ENCODE data around the gene DPP7. TPM values are rescaled to one million over a fixed set of nuclear protein-coding genes. Genes with fewer than 3 reads are reported as not detected.

Gene DPP7
- total and polyA plus RNA-seq, 2 donors (not counting 1 experiment from before 2014, with no cell fraction given), result 324 to 506 TPM

DNA sequence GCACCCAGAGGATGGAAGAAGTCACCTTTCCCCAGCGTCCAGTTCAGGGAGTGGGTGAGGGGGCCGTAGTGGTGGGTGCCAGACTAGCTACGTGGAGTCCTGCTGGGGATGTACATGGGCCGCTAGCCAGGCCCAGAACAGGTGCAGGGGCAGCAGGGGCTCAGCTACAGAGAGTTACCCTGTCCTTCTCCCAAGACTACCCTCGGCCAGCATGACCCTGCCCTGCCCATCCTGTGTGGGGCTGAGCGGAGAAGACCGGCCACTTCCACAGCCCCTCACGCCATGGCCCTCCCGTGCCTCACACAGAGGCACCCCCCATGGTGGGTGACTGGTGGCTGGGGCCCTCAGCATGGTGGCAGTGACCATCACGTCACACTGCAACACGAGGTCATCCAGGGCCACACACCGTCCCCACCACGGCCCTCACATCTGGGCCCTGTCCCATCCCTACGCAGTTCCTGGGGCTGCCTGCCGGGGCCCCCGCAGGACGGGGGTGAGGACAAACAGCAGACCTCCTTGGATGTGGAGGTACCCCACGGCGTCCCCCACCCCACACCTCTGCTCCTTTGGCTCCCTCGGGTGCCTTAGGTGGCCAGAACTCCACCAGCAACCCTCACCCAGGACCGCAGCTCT, 977 bp upstream of the DPP7 start:
- no peak overlapping the region for H3K27ac Mint-ChIP-seq
- TF ChIP-seq, protein P1, sequence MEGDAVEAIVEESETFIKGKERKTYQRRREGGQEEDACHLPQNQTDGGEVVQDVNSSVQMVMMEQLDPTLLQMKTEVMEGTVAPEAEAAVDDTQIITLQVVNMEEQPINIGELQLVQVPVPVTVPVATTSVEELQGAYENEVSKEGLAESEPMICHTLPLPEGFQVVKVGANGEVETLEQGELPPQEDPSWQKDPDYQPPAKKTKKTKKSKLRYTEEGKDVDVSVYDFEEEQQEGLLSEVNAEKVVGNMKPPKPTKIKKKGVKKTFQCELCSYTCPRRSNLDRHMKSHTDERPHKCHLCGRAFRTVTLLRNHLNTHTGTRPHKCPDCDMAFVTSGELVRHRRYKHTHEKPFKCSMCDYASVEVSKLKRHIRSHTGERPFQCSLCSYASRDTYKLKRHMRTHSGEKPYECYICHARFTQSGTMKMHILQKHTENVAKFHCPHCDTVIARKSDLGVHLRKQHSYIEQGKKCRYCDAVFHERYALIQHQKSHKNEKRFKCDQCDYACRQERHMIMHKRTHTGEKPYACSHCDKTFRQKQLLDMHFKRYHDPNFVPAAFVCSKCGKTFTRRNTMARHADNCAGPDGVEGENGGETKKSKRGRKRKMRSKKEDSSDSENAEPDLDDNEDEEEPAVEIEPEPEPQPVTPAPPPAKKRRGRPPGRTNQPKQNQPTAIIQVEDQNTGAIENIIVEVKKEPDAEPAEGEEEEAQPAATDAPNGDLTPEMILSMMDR (IDR thresholded peaks at IDR 0.05), result no peak
- TF ChIP-seq EZH2 (IDR thresholded peaks at IDR 0.05; ENCODE audit: borderline replicate concordance, insufficient read depth, low read depth, low read length, poor library complexity, severe bottlenecking), result no peak
- H3K9me3 ChIP-seq (ENCODE audit: control extremely low read depth in 1 of 3, control insufficient read depth in 2 of 3, insufficient read depth in 1 of 3, low read length in 2 of 3), result no peaks in the 10 kb centered on the region
- intact Hi-C loops (cut with micrococcal nuclease), result loop anchor here (2.0 kb wide), 1 partner anchor 29 kb away; the partner anchor contains the start of gene MAN1B1
- no peaks in the 10 kb centered on the region for H3K27me3 ChIP-seq (replicated peaks in 1 of 4; ENCODE audit: control extremely low read depth in 1 of 4, control insufficient read depth in 3 of 4, insufficient read depth in 4 of 4, low read length in 3 of 4)
- H3K4me1 ChIP-seq (ENCODE audit: control insufficient read depth in 2 of 2, insufficient read depth in 2 of 2, low read length in 2 of 2), result peaks cover 17 to 28% of the 10 kb centered on the region in 2 donors
- 89% methylated on average over 21 of the region's 21 CpGs for WGBS (ENCODE audit: insufficient coverage)
- H3K27me3 Mint-ChIP-seq, result no peaks in the 10 kb centered on the region
- CTCF ChIA-PET, result interaction anchor here (1.0 to 2.0 kb wide), 6 partner anchors 10 to 121 kb away, joined by 3 to 7 read pairs (median 4); partner anchors contain the start of genes RNF224 and SSNA1
- peaks cover 0 to 22% of the 10 kb centered on the region in 2 experiments for H3K36me3 ChIP-seq (replicated peaks in 1 of 2; ENCODE audit: control extremely low read depth in 1 of 2, control insufficient read depth in 1 of 2, extremely low read depth in 1 of 2, insufficient read depth in 2 of 2, low read length in 1 of 2)
- DNase-seq (no peak), ATAC-seq (ENCODE audit: low read depth) (no peak)
- H3K9me3 Mint-ChIP-seq (ENCODE audit: insufficient read depth), result no peaks in the 10 kb centered on the region
- POLR2A ChIA-PET, result interaction anchor here (0.6 to 1.3 kb wide), 6 partner anchors 14 to 125 kb away, joined by 3 to 5 read pairs (median 3); partner anchors contain the start of genes ANAPC2, SSNA1 and TUBB4B
- H3K4me3 ChIP-seq (ENCODE audit: control extremely low read depth in 1 of 5, extremely low read depth in 1 of 5, insufficient read depth in 1 of 5, low read depth in 2 of 5, low read length in 4 of 5), result peak overlapping the region in 1 of 5 experiments; percentile 70
- H3K4me3 Mint-ChIP-seq, result peak overlapping the region; percentile 72
- H2AFZ ChIP-seq (ENCODE audit: insufficient read depth, low read depth, low read length, poor library complexity, severe bottlenecking), result peak overlapping the region; percentile 91
- H3K79me2 ChIP-seq (ENCODE audit: control insufficient read depth, insufficient read depth, low read length), result peaks cover 14% of the 10 kb centered on the region
- peaks cover 22% of the 10 kb centered on the region for H3K4me1 Mint-ChIP-seq
- H3K9ac ChIP-seq (ENCODE audit: low read length), result peak overlapping the region; percentile 76
- peak overlapping the region; percentile 55 to 83 for H3K27ac ChIP-seq (ENCODE audit: low read length in 2 of 2)
- peaks cover 9% of the 10 kb centered on the region for H4K20me1 ChIP-seq (ENCODE audit: control insufficient read depth, insufficient read depth, low read length, poor library complexity, severe bottlenecking)
- peak overlapping the region; percentile 100 for H3K4me2 ChIP-seq (replicated peaks; ENCODE audit: low read depth, low read length, poor library complexity, severe bottlenecking)

DNA sequence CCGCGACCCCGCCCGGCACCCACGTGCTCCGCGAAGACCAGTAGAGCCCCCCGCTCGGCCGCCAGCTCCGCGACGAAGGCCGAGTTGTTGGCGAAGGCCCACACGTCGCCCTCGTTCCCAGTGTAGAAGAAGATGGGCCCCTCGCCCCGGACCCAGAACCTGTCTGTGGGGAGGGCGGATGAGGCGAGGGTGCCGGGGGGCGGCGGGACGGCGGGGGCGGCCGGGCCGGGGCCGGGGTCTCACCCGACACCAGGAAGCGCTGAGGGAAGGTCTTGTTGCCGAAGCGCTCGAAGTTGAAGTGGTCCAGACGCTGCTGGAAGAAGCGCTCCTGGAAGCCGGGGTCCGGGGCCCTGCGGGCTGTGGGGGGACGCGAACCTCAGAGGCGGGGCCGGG, 317 bp downstream of the DPP7 start:
- ChIA-PET POLR2A (interaction anchor here (0.7 to 1.3 kb wide), 3 partner anchors 16 to 106 kb away, joined by 3 to 6 read pairs (median 5); no protein-coding TSS in a partner anchor), CTCF (interaction anchor here (1.0 to 2.0 kb wide), 5 partner anchors 19 to 113 kb away, joined by 3 to 7 read pairs (median 3); partner anchors contain the start of genes RNF224 and SSNA1)
- Histone ChIP-seq H3K27me3 (replicated peaks in 1 of 4; ENCODE audit: control extremely low read depth in 1 of 4, control insufficient read depth in 3 of 4, insufficient read depth in 4 of 4, low read length in 3 of 4) (no peaks in the 10 kb centered on the region), H2AFZ (ENCODE audit: insufficient read depth, low read depth, low read length, poor library complexity, severe bottlenecking) (peak overlapping the region; percentile 91), H3K79me2 (ENCODE audit: control insufficient read depth, insufficient read depth, low read length) (peaks cover 14% of the 10 kb centered on the region), H3K9ac (ENCODE audit: low read length) (peak overlapping the region; percentile 76), H3K27ac (ENCODE audit: low read length in 2 of 2) (peak overlapping the region in 1 of 2 donors; percentile 83), H3K9me3 (ENCODE audit: control extremely low read depth in 1 of 3, control insufficient read depth in 2 of 3, insufficient read depth in 1 of 3, low read length in 2 of 3) (no peaks in the 10 kb centered on the region), H4K20me1 (ENCODE audit: control insufficient read depth, insufficient read depth, low read length, poor library complexity, severe bottlenecking) (peaks cover 9% of the 10 kb centered on the region), H3K36me3 (replicated peaks in 1 of 2; ENCODE audit: control extremely low read depth in 1 of 2, control insufficient read depth in 1 of 2, extremely low read depth in 1 of 2, insufficient read depth in 2 of 2, low read length in 1 of 2) (peaks cover 0 to 34% of the 10 kb centered on the region in 2 experiments), H3K4me1 (ENCODE audit: control insufficient read depth in 2 of 2, insufficient read depth in 2 of 2, low read length in 2 of 2) (peaks cover 13 to 24% of the 10 kb centered on the region in 2 donors), H3K4me3 (ENCODE audit: control extremely low read depth in 1 of 5, extremely low read depth in 1 of 5, insufficient read depth in 1 of 5, low read depth in 2 of 5, low read length in 4 of 5) (peak overlapping the region; percentile 11 to 79 (median 60)), H3K4me2 (replicated peaks; ENCODE audit: low read depth, low read length, poor library complexity, severe bottlenecking) (peak overlapping the region; percentile 100)
- TF ChIP-seq, protein P1 (IDR thresholded peaks at IDR 0.05), result no peak
- no peak for TF ChIP-seq EZH2 (IDR thresholded peaks at IDR 0.05; ENCODE audit: borderline replicate concordance, insufficient read depth, low read depth, low read length, poor library complexity, severe bottlenecking)
- Mint-ChIP-seq H3K9me3 (ENCODE audit: insufficient read depth) (no peaks in the 10 kb centered on the region), H3K27ac (no peak overlapping the region), H3K4me1 (peaks cover 16% of the 10 kb centered on the region), H3K27me3 (no peaks in the 10 kb centered on the region), H3K4me3 (peak overlapping the region; percentile 50)
- ATAC-seq (ENCODE audit: low read depth) (peak; percentile 3), DNase-seq (no peak)
- under 1% methylated on average over 42 of the region's 45 CpGs for WGBS (ENCODE audit: insufficient coverage)
- intact Hi-C loops (cut with micrococcal nuclease), result loop anchor here (2.0 kb wide), 1 partner anchor 27 kb away; the partner anchor contains the start of gene MAN1B1
